CD1c-positive myeloid dendritic cell (primary cell): ENCODE results near the gene KCNQ1.
A peak's percentile ranks its signal among the peaks of the same experiment; 100 is the strongest.

Experiments
- DNase-seq: peaks from one replicate; pipeline ENCODE4 v3.0.0-alpha.2; 2016; ENCODE audit errors: extremely low spot score

The KCNQ1 gene

DNA sequence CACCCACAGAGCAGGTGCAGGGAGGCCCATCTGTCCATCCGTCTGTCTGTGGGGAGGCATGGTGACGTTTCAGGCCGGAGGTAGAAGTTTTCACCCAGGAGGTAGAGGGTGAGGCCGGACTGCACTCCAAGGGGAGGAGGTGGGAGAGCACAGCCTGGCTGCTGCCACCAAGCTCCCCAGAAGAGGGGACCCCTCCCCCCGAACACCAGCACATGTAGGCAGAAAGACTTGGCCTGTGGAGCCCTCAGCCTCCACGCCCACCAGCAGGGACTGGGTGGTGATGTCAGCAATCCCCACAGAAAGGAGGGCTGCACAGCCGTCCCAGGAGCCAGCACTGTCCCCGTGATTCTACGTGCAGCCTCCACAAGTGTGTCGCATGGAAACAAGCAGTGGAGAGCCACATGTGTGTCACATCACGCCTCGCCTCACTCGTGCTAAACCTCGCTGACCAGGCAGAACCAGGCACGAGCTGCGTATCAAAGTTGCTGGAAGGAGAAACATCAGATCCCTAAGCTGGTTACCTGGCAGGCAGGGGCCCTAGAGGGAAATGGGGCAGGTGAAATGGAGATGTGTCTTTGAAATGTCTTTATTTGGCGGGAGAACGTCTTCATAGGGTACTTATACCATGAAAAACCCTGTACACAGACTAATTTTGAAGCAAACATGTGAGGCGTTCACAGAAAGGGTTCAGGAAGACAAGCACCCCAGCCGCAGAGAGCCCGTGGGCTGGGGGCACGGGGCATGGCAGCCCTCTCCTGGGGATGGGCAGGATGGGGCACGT, 391.7 kb downstream of the KCNQ1 start:
- no peak for DNase-seq

- DNase-seq: peak; percentile 9
Measured at GRCh38 chr11:2837096-2837601, 392.3 kb downstream of the KCNQ1 start.

- no peak for DNase-seq
Measured at GRCh38 chr11:2837651-2838050, 392.8 kb downstream of the KCNQ1 start.

DNA sequence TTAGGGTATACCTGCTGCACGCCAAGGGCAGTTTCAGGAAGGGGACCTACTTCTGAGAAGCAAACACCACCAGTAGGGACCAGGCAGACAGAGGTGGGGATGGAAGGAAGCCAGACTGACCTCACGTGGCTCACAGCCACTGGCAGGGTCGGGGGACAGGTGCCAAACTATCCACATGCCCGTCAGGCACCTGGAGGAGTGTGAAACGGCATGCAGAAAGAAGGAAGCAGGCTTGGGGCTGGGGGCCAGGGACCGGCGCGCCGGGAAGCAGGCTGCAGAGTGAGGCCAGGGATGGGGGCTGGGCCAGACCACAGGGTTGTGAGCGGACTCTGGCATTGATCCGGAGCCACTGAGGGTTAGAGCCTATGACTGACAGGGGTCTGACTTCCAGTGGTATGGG, 393.3 kb downstream of the KCNQ1 start:
- no peak for DNase-seq

- DNase-seq: no peak
Measured at GRCh38 chr11:2838676-2839294, 394.0 kb downstream of the KCNQ1 start.

- DNase-seq: no peak
Measured at GRCh38 chr11:2839395-2839943, 394.7 kb downstream of the KCNQ1 start.

DNA sequence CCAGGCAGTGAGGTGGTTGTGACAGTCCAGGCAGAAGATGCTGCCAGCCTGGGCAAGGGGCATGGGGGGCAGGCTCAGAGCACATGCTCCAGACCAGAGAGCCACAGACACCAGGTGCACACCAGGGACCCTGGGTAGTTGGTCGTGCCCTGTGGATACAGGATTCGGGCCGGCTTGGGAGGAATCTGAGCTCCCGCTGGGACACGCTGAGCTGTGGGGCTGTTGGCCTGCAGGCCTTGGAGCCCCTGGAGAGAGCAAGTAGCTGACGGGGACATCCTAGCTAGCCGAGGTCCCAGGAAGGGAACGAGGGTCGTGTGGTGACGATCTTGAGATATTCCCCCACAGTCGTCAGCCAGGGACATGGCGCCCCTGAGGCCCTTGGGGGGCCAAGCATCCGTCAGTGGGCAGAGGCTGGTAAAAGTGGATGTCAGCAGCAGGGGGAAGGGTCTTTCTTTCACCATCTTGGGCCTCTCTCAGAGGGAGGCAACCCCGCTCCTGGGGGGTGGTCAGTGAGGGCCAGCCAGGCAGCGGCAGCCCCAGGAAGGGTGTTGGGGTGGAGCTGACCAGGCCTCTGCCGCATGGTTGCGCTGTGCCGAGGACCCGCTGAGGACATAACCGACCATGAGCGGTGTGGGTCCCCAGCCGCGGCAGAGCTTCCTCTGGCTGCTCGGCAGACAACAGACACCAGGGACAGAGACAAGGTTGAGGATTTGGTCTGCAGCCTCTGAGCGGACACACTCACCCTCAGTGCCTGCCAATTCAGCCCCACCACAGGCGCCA, 396.8 kb downstream of the KCNQ1 start:
- DNase-seq: no peak

- DNase-seq: no peak
Measured at GRCh38 chr11:2842876-2843275, 398.1 kb downstream of the KCNQ1 start.

- no peak for DNase-seq
Measured at GRCh38 chr11:2843551-2843950, 398.7 kb downstream of the KCNQ1 start.

DNA sequence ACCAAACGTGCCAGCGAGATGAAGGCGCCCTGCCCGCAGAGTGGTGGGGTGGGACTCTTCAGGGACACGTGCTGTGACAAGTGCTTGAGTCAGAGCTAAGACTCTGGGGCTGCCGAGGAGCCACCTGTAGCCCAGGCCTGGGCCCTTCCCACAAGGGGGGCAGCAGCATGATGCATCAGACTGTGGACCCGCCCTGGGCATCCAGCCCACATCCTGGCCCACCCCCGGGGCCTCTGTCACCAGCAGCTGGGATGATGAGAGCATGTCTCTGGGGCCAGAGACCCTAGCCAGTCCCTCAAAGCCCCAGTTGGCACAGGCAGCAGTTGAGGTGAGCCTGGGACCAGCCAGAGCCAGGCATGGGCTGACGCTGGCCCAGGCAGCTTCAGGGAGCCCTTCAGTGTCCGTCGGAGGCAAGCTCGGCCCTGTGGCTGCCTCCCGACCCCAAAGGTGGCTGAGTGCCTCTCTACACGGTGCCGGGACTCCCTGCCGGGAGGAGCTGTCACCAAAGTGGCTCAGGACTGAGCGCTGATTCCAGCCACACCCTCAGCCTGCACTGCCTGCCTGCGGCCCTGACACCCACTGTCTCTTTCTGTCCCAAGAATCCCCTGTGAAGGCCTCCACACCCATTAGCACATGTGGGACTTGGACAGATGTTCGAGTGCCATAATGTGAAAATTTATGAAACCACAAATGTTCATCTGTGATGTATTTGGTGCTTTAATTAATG, 399.5 kb downstream of the KCNQ1 start:
- DNase-seq: no peak

DNA sequence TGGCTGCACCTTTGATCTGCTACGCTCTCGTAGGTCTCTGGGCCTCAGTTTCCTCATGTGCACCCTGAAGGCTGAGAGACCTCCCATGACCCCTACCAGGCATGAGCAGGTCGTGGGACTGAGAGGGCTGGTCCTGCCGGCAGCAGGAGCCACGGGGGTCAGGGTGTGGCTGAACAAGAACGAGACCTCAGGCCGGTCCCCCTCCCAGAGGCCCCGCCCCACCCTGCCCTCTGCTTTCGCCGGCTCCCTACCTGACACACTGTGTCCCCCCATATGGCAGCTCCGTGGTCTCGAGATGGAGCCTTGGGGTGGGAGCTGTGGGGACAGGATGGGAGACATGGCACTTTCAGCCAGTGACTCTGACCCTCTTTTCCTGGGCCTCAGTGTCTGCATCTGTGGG, 400.2 kb downstream of the KCNQ1 start:
- no peak for DNase-seq

DNA sequence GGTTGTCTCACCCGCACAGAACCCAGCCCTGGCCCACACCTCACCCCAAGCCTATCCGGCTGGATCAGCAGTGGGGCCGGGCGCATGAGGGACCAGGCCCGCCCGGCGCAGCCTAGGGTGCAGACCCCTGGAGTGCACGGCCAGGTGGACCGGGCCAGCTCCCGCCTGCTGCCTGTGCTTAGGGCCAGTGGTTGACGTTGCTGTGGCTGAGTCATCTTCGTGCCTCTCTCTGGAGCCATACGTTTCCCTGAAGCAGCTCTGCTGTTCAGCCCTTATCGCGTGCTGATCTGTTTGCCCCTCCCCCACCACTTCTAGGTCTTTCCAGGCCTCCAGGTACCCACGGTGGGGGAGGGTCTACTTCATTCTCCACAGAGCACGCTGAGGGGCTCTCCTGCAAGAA, 401.2 kb downstream of the KCNQ1 start:
- DNase-seq: no peak

GRCh38 chr11:2846470-2846869, 401.7 kb downstream of the KCNQ1 start:
- no peak for DNase-seq

GRCh38 chr11:2847561-2847960, 402.8 kb downstream of the KCNQ1 start:
- DNase-seq: no peak

- DNase-seq: no peak
Measured at GRCh38 chr11:2848497-2848896, 403.7 kb downstream of the KCNQ1 start.

- DNase-seq: no peak
Measured at GRCh38 chr11:2849994-2850770, 405.4 kb downstream of the KCNQ1 start.

GRCh38 chr11:2853401-2853800, 408.6 kb downstream of the KCNQ1 start:
- DNase-seq: no peak

GRCh38 chr11:2853997-2854560, 409.3 kb downstream of the KCNQ1 start:
- DNase-seq: no peak

DNA sequence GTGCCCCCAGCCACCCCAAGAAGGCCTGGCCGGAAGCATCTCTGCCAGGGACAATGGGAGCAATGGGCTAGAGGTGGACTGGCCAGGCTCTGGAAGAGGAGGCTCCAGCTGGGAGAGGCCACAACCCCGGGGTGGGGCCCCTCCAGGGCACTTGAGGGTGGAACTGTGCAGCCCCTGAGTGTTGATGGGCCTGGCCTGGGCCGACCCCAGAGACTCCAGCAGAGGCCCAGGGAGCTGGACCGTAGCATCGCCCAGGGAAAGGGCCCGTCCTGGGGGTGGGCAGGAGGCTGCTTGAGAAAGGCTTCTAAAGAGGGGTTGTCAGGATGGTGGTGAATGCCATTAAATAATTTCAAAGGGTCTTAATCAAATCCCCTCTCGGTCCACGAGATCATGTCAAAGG, 410.4 kb downstream of the KCNQ1 start:
- no peak for DNase-seq

GRCh38 chr11:2857276-2857675, 412.5 kb downstream of the KCNQ1 start:
- DNase-seq: no peak
